Measurements from ENCODE around the gene CATSPERD. TPM values are rescaled to one million over a fixed set of nuclear protein-coding genes. Genes with fewer than 3 reads are reported as not detected.
A peak's percentile ranks its signal among the peaks of the same experiment; 100 is the strongest.

CATSPERD gene
- total RNA-seq, 1 experiment from 2014 or later: not detected

DNA sequence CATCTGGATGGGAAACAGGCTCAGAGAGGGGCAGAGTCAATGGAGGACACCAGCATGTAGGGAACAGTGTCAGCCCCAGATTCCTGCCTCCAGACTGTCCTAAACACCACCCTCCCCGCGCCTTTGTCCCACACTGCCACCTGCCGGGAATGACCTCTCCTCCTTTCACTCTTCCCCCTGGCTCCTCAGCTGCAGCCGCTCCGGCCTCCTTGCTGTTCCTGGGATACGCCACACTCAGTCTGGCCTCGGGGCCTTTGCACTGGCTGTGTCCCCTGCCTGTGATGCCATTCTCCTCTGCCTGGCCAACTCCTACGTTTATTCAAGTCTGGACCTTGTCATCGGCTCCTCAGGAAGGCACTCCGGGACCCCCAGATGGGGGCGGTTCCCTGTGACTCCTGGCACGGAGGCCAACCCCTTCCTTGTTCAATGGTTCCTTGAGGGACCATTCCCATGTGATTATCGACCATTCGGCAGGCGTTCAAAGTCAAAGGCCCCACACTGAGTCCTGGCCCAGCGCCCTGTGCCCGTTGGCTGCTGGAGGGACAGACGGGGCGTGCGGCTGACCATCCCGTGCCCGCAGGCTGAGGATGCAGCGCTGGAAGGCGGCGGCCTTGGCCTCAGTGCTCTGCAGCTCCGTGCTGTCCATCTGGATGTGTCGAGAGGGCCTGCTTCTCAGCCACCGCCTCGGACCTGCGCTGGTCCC lies 103.3 kb downstream of the CATSPERD start:
- ChIA-PET POLR2A (ENCODE audit: unreplicated experiment) (interaction anchor here (0.5 kb wide), 1 partner anchor 31 kb away, joined by 24 read pairs; no protein-coding TSS in a partner anchor), CTCF (no interaction called here)
- Histone ChIP-seq H3K27ac (no peak overlapping the region), H3K27me3 (ENCODE audit: insufficient read depth, low read depth) (no peaks in the 10 kb centered on the region), H3K4me2 (no peak overlapping the region), H3F3A (ENCODE audit: insufficient read depth, low read depth) (peaks cover 12% of the 10 kb centered on the region; the same call in 1 of the 2 replicates), H3K79me2 (ENCODE audit: low read depth) (no peaks in the 10 kb centered on the region), H2AFZ (no peak overlapping the region), H3K4me3 (no peak overlapping the region), H3K9me2 (ENCODE audit: insufficient read depth) (no peaks in the 10 kb centered on the region), H4K20me1 (ENCODE audit: insufficient read depth) (no peaks in the 10 kb centered on the region), H3K36me3 (ENCODE audit: low read depth) (no peaks in the 10 kb centered on the region), H3K4me1 (replicated peaks; ENCODE audit: insufficient read depth) (0 out of 2 replicates have a peak, but pooled peaks cover 9% of the 10 kb centered on the region), H3K9me3 (ENCODE audit: insufficient read depth, low read depth) (no peaks in the 10 kb centered on the region)
- TF ChIP-seq EZH2 (IDR thresholded peaks at IDR 0.05; ENCODE audit: low read depth): no peak
- TF ChIP-seq, protein P1, sequence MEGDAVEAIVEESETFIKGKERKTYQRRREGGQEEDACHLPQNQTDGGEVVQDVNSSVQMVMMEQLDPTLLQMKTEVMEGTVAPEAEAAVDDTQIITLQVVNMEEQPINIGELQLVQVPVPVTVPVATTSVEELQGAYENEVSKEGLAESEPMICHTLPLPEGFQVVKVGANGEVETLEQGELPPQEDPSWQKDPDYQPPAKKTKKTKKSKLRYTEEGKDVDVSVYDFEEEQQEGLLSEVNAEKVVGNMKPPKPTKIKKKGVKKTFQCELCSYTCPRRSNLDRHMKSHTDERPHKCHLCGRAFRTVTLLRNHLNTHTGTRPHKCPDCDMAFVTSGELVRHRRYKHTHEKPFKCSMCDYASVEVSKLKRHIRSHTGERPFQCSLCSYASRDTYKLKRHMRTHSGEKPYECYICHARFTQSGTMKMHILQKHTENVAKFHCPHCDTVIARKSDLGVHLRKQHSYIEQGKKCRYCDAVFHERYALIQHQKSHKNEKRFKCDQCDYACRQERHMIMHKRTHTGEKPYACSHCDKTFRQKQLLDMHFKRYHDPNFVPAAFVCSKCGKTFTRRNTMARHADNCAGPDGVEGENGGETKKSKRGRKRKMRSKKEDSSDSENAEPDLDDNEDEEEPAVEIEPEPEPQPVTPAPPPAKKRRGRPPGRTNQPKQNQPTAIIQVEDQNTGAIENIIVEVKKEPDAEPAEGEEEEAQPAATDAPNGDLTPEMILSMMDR (conservative IDR thresholded peaks at IDR 0.05): peak; percentile 52; the same call in 1 of the 2 replicates
- no TSS peak for BruUV-seq (replicated peaks)
- peak in 1 of 2 experiments; percentile 21 for DNase-seq
- intact Hi-C loops (cut with micrococcal nuclease; ENCODE audit: unreplicated experiment): no loop called here

DNA sequence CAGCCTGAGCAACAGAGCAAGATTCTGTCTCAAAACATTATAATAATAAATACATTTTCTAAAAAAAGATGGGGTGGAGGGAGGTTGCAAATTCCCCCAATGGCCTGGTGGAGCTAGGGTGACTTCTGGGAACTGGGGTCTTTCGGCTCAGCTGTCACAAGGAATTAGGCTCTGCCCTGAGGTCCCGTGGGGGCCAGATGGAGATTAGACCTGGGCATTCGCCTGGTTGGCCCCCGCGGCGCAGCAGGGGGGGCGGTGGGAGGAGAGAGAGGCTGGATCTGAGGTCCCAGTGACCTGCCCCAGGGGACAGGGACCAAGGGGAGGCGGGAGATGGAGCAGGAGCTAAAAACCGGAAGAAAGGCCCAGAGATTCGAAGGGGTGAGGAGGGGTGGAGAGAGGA lies 104.3 kb downstream of the CATSPERD start:
- Histone ChIP-seq H2AFZ (no peak overlapping the region), H3K36me3 (ENCODE audit: low read depth) (no peaks in the 10 kb centered on the region), H3K4me2 (no peak overlapping the region), H3K27ac (no peak overlapping the region), H3K4me1 (replicated peaks; ENCODE audit: insufficient read depth) (0 out of 2 replicates have a peak, but pooled peaks cover 9% of the 10 kb centered on the region), H3F3A (ENCODE audit: insufficient read depth, low read depth) (peaks cover 12% of the 10 kb centered on the region; the same call in 1 of the 2 replicates), H3K4me3 (no peak overlapping the region), H3K79me2 (ENCODE audit: low read depth) (no peaks in the 10 kb centered on the region), H4K20me1 (ENCODE audit: insufficient read depth) (no peaks in the 10 kb centered on the region), H3K9me3 (ENCODE audit: insufficient read depth, low read depth) (no peaks in the 10 kb centered on the region), H3K27me3 (ENCODE audit: insufficient read depth, low read depth) (no peaks in the 10 kb centered on the region), H3K9me2 (ENCODE audit: insufficient read depth) (no peaks in the 10 kb centered on the region)
- BruUV-seq (replicated peaks): no TSS peak
- intact Hi-C loops (cut with micrococcal nuclease; ENCODE audit: unreplicated experiment): no loop called here
- CTCF ChIA-PET: no interaction called here
- TF ChIP-seq EZH2 (IDR thresholded peaks at IDR 0.05; ENCODE audit: low read depth): no peak
- TF ChIP-seq, protein P1 (conservative IDR thresholded peaks at IDR 0.05): no peak
- POLR2A ChIA-PET (ENCODE audit: unreplicated experiment): no interaction called here
- DNase-seq: no peak

DNA sequence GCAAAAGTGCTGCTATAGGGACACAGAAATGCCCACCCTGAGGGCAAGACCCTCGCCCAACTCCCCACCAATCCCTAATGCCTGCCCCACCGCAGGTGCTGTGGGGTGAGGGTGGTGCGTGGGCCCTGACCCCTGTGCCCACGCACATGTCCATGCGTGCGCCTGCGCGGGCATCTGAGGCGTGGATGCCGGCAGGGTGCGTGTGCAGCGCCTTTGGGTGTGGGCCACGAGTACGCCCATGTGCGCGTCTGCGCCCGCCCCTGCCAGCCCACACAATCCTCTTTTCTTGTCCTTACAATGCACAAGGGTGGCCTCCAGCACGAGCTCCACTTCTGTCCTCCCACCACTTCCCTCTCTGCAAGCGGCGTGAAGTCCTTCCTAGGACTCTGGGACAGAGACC lies 104.7 kb downstream of the CATSPERD start:
- Histone ChIP-seq H3K9me3 (ENCODE audit: insufficient read depth, low read depth) (no peaks in the 10 kb centered on the region), H3K9me2 (ENCODE audit: insufficient read depth) (no peaks in the 10 kb centered on the region), H4K20me1 (ENCODE audit: insufficient read depth) (no peaks in the 10 kb centered on the region), H2AFZ (no peak overlapping the region), H3K27ac (no peak overlapping the region), H3K4me3 (no peak overlapping the region), H3K79me2 (ENCODE audit: low read depth) (no peaks in the 10 kb centered on the region), H3K27me3 (ENCODE audit: insufficient read depth, low read depth) (no peaks in the 10 kb centered on the region), H3K4me2 (no peak overlapping the region), H3K36me3 (ENCODE audit: low read depth) (no peaks in the 10 kb centered on the region), H3K4me1 (replicated peaks; ENCODE audit: insufficient read depth) (0 out of 2 replicates have a peak, but pooled peaks cover 9% of the 10 kb centered on the region), H3F3A (ENCODE audit: insufficient read depth, low read depth) (peaks cover 12% of the 10 kb centered on the region; the same call in 1 of the 2 replicates)
- no peak for DNase-seq
- ChIA-PET POLR2A (ENCODE audit: unreplicated experiment) (no interaction called here), CTCF (no interaction called here)
- TF ChIP-seq EZH2 (IDR thresholded peaks at IDR 0.05; ENCODE audit: low read depth): no peak
- TF ChIP-seq, protein P1 (conservative IDR thresholded peaks at IDR 0.05): no peak
- BruUV-seq (replicated peaks): no TSS peak
- intact Hi-C loops (cut with micrococcal nuclease; ENCODE audit: unreplicated experiment): no loop called here
